ENCODE measurements around the gene GLRA3.
A peak's percentile ranks its signal among the peaks of the same experiment; 100 is the strongest.
"Not testable (repeated sequence)": the region's sequence is repeated elsewhere in the genome, so short reads cannot be mapped to it uniquely, and the experiment has no call there.

The GLRA3 gene

DNA sequence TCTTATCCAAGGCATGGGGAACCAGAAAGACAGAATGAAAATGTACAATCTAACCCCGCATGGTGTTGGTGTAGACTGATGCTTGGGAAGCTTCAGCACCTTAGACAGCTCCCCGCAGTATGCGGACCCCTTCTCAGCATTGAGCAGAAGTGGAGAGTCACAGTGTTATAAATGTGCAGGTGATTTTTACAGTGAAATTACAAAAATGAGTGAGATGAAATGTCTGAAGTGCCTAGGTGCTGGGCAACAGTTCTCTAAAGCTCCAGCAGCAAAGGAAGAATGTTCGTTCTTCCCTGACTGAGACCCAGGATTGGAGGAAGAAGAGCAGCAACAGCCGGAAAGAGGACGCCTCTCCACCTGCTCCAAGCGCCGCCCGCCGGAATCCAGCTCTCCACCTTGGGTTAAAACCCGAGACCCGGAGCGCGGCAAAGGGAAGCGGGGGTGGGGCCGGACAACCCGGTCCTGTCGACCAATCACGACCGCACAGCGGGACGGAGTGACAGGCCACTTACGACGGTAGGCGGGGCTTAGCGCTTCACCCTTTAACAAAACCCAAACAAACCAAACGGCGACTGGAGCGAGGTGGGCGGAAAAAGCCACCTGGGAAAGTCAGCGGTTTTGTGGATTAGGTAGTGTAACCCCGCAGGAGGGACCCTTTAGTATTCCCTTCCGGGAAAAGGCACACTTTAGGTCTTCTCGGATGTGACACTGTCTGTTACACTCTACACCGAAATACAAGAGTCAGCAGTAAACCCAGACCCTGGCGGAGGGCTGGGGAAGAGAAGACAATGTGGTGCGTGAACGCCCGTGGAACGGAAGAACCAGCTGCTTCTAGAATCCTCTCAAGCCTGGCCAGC is at the start of gene GLRA3:
TSS of gene GLRA3 (minus strand) at position 403 of the 857 bp plus-strand sequence. CDS start 436 bp downstream, outside the sequence.
- peak; percentile 59 for DNase-seq

DNA sequence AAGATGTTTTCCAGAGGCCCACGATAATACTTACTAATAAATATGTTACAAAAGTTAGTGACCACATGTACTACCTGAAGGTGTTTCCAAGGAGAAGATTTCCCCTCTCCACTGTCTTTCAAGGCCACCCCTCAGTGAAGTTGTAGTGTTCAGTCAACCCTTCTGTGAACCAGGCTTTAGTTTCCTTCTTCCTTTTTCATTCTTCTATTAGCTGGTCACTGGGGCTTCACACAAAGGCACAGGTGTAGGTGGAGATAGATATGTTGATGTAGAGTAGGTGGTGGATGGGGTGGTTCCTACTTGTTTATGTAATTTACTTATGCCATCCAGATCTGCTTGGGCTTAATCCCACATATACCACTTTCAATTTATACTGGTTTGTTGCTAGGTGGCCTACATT is 45.9 kb upstream of the GLRA3 start:
- no peak for DNase-seq

DNA sequence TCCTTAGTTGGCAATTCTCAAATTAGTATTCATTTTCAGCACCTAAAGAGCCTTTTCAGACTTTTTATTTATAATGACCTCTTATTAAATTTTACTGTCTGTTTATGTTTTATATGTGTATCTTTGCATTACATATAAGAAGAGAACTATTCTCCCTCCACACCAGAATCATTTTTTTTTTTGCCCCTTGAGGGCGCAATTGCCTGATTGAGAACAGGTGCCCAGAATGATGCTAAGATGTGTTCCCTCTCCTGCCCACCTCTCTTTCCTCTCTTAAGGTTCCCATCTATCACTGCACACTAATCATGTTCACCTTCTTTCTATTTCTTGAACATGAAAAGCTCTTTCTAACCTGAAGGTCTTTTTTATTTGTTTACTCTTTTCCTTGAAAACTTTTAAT is 44.9 kb upstream of the GLRA3 start:
- no peak for DNase-seq

- DNase-seq = not testable (repeated sequence)
Observed at GRCh38 chr4:174873146-174873545, 44.1 kb upstream of the GLRA3 start.

DNA sequence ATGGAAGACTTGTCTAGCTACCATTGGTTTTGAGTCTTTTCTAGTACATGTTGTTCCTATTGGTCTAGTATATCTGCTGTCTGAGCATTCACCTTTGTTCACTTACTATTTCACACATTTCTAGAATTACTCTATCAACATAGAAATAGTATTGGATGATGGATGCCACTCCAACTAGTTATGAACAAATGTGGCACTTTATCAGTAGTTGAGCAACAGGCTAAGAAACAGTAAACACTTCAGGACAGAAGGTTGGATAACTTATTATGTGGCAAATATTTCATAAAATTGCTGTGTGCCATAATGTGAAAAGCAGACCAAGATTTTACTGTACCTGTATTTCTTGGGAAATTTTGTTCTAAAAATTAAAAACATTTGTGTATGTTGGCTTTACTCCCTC is 42.4 kb upstream of the GLRA3 start:
- DNase-seq = no peak

DNA sequence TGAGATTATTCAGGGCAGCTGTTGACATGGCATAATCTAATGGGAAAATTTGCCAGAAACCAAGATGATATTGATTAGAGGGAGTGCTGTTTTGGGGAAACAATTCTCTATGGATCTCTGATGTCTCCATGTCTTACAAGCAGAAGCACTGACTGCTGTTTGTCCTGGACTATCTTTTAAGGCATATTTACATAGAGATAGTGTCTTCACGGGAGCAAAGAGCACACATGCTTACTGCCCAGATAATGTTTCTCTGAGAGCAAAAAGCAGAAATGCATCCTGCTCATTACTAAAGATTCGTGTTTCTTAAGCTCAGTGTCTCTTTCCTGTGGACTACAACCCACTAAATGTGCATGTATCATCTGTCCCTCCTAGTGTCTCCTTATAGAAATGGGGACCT is 41.3 kb upstream of the GLRA3 start:
- no peak for DNase-seq

GRCh38 chr4:174869339-174869738 is 40.3 kb upstream of the GLRA3 start:
- no peak for DNase-seq

- no peak for DNase-seq
Observed at GRCh38 chr4:174867903-174868302, 38.9 kb upstream of the GLRA3 start.

DNA sequence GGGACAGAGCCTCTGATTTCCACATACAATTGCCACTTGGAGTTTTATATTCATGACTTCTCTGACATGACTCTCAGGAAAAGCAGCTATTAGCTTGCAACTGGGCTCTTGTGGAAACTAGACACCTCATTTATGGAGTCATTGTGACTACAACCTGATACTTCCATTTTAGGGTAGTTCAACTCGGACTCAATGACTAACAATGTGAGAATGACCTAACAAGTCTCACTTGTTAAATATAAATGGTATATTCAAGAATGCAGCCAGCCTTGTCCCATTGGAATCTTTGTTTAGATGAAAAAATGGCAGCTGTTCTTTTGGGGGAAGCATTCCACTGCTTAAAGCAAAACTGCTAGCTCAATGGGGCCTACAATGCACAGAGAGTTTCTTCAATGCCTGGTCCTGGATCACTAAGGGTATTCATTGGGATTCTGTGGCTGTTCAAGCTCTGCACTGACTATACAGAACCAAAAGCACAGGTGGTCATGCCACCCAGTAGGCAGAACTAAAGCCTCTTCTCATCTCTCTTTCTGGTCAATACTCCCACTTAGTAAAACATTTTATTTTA is 36.5 kb upstream of the GLRA3 start:
- no peak for DNase-seq

DNA sequence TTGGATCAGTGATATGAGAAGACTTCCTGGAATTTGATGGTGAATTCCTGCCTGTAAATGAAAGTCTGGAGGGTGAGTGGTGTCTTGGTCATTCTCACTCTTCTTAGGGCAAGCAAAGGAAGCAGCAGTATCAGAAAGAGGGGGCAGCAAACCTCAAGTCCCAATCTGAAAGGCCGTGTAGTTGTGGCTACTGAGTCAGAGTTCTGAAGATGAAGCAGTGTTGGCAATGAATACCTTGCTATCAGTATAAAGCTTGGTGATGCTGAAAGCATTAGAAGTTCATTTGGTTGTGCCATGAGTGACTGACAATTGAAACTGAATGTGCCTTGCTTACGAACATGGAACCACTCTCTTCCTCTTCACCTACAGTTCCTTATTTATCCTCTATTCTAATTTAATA is 35.0 kb upstream of the GLRA3 start:
- no peak for DNase-seq

GRCh38 chr4:174860588-174860987 is 31.5 kb upstream of the GLRA3 start:
- no peak for DNase-seq

- DNase-seq = no peak
Observed at GRCh38 chr4:174859904-174860303, 30.9 kb upstream of the GLRA3 start.

DNA sequence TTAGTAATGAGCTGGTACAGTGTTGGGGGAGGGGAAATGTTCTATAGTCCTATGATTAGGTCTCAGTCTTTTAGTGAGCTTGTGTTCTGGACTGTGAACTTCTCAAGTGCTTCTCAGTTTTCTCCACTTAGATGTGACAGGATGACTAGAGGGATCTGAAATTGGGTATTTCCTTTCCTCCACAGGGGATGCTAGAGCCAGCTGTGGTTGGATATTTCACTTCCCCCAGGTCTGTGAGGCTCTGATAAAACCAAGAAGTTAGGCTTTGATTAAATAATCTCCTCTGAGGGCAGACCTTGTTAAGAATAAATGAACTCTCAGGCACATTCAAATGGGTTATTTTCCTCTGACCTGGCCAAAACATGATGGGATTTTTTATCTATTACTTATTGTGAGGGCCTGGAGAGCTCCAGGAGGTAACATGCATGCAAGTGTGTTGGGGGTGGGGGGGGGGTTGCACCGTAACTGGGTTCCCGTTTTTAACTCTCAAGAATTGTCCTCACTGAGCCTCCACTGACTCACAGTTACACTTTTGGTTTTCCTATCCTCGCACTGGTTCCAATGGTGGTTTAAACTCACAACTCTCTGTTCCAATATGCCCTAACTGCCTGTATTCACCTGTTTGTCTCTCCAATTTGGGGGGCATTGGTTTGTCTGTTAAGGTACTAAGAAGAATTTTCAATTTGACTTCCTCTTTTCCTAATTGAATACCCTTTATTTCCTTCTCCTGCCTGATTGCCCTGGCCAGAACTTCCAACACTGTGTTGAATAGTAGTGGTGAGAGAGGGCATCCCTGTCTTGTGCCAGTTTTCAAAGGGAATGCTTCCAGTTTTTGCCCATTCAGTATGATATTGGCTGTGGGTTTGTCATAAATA is 28.1 kb upstream of the GLRA3 start:
- no peak for DNase-seq

DNA sequence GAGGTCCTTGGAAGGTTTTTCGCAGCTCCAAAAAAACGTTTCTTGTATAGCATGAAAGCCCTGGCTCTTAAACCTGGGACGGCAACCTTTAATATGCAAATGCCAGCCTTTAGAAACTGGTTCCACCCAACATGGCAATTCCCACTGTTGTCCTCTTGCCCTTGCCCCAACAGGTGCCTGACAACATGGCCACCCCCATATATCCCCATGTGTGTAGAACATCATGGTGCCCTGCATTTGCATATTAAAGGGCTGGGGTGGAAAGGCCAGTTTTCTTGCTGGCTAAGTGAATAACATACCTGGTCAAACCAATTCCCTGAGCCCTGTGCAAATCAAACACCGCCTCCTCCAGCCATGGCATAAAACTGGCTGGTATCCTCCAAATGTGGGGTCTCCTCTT is 26.0 kb upstream of the GLRA3 start:
- no peak for DNase-seq

DNA sequence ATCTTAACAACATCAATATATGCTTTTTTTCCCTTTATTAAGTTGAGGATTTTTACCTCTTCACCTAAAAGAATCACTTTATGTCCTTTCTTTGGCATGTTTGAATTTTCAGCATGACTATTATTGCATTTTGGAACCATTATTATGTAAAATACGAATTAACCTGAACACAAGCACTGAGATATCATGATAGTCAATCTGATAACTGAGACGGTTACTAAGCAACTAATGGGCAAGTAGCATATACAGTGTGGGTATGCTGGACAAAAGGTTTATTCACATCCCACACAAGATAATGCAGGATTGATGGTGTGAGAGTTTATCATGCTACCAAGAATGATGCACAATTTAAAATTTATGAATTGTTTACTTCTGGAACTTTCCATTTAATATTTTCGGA is 24.6 kb upstream of the GLRA3 start:
- DNase-seq = no peak

DNA sequence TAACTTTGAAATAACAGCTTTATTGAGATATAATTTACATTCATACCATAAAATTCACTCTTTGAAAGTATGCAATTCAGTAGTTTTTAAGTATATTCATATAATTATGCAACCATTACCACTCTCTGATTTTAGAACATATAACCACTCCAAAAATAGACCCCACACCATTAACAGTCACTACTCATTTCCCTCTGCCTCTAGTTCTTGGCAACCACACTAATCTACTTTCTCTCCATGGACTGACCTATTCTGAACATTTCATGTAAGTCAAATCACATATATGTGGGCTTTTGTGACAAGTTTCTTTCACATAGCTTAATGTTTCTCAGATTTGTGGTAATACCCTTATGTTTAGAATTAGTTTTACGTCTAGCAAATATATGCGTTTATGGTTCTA is 19.5 kb upstream of the GLRA3 start:
- DNase-seq = no peak

DNA sequence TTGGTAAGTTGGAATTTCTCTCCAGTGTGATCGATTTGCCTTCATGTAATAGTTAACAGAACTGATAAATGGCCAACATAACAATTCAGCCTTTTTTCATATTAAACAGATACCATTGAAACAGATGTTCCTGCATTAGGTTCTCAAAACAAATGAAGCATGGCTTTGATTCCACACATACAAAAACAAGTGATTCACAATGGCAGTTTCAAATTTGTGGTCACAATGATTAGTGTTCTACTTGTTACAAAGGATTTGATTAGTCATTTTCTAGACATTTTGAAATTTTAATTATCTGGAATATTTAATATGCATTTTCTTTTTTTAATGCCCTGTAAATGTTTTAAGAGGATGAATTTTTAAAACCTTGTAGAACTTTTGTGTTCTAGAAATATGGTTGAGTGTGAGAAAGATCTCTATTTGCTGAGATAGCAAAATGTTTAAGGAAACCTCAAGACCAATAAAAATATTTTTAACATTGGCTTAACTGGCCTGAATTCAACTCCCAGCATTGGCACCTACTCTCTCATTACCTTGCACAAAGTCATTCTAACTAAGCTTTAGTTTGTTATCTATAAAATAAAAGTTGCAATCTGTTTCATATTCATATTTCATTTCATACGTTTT is 18.9 kb upstream of the GLRA3 start:
- no peak for DNase-seq

GRCh38 chr4:174835536-174835935 is 6.5 kb upstream of the GLRA3 start:
- no peak for DNase-seq

DNA sequence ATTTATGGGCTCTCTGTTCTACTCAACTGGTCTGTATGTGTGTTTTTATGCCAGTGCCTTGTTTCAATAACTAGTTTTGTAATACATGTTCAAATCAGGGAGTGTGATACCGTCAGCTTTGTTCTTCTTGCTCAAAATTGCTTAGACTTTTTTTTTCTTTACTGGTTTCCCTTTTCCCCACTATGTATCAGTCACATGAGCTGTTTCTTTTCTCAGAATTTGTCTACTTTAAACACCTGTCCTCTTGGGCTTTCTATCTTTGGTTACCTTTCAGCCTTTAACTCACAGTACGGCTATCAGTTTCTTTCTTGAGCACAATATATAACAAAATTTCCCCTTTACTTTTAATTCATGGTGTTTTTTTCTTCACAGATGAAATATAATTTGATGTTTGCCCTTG is 5.4 kb upstream of the GLRA3 start:
- no peak for DNase-seq

DNA sequence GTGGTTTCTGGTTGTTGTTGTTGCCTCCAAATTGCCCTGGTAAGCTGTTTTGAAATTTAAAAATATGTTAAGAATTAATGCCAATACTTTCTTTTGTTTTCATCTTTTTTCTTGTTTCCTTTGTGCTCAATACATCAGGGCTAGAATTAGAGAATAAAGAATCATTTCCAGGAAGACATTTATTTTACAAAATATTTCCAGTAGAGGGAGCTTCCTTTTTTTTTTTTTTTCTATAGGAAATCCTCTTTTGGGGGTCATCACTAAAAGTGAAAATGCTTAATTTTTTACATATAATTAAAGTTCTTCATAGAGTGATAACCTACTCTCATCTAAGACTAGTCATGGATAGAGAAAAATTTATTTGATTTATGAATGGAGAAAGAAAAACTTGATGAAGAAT is 2.4 kb downstream of the GLRA3 start:
- DNase-seq = no peak

- no peak for DNase-seq
Observed at GRCh38 chr4:174815282-174815681, 13.8 kb downstream of the GLRA3 start.

GRCh38 chr4:174813292-174813691 is 15.8 kb downstream of the GLRA3 start:
- no peak for DNase-seq

GRCh38 chr4:174810834-174811233 is 18.2 kb downstream of the GLRA3 start:
- DNase-seq = no peak
